ENCODE measurements around the gene MYG1. TPM values are rescaled to one million over a fixed set of nuclear protein-coding genes. Genes with fewer than 3 reads are reported as not detected.

MYG1 gene
- total and polyA plus RNA-seq, 2 donors (not counting 3 experiments of a cell fraction or from before 2014, with no cell fraction given) = 65.5 to 65.8 TPM

- Histone ChIP-seq H3K4me1 (ENCODE audit: control insufficient read depth, extremely low read depth, insufficient read depth, low read length) (peaks cover 20% of the 10 kb centered on the region), H4K20me1 (replicated peaks; ENCODE audit: control insufficient read depth, extremely low read depth, insufficient read depth, low read length) (no peaks in the 10 kb centered on the region), H3K9ac (replicated peaks; ENCODE audit: extremely low read depth, insufficient read depth, low read length) (peak overlapping the region; percentile 84), H3K27ac (ENCODE audit: insufficient read depth, low read depth, low read length) (peak overlapping the region; percentile 27), H3K4me2 (ENCODE audit: insufficient read depth, low read length) (peak overlapping the region; percentile 81), H3K9me3 (replicated peaks; ENCODE audit: control insufficient read depth, insufficient read depth, low read length) (no peaks in the 10 kb centered on the region), H3K79me2 (ENCODE audit: control insufficient read depth, insufficient read depth, low read length) (peaks cover 5% of the 10 kb centered on the region), H3K9me1 (replicated peaks; ENCODE audit: control insufficient read depth, extremely low read depth, insufficient read depth, low read length) (no peaks in the 10 kb centered on the region), H3K27me3 (ENCODE audit: control insufficient read depth in 2 of 2, insufficient read depth in 2 of 2, low read length in 2 of 2) (no peaks in the 10 kb centered on the region), H3K36me3 (ENCODE audit: control insufficient read depth in 2 of 2, extremely low read depth in 1 of 2, insufficient read depth in 2 of 2, low read length in 2 of 2) (peaks cover 0 to under 1% of the 10 kb centered on the region in 2 experiments), H2AFZ (ENCODE audit: low read depth, low read length) (peak overlapping the region; percentile 96), H3K4me3 (replicated peaks in 1 of 3; ENCODE audit: insufficient read depth in 1 of 3, low read depth in 1 of 3, low read length in 3 of 3) (peak overlapping the region; percentile 65 to 81 (median 68))
- intact Hi-C loops (cut with micrococcal nuclease) = loop anchor here (1.0 to 2.0 kb wide), 4 partner anchors 21 to 181 kb away; partner anchors contain the start of genes MYG1 and TARBP2
- DNase-seq (ENCODE audit: low read depth, low spot score) (no peak), FAIRE-seq (no peak)
- ChIA-PET CTCF (interaction anchor here (0.7 to 13.2 kb wide), 53 partner anchors 7 to 268 kb away, joined by 3 to 225 read pairs (median 5); partner anchors contain the start of genes CSAD, ESPL1, MYG1 and PFDN5), POLR2A (interaction anchor here (0.7 to 1.6 kb wide), 5 partner anchors 9 to 107 kb away, joined by 3 to 10 read pairs (median 5); partner anchors contain the start of gene PFDN5)
- TF ChIP-seq FOS (IDR thresholded peaks at IDR 0.05; ENCODE audit: borderline replicate concordance, insufficient read depth, low read length) (no peak), POLR2AphosphoS5 (IDR thresholded peaks at IDR 0.05; ENCODE audit: insufficient read depth, low read depth, low read length) (no peak), JUN (IDR thresholded peaks at IDR 0.05; ENCODE audit: borderline replicate concordance, insufficient read depth, insufficient read length, low read depth) (no peak), MYC (IDR thresholded peaks at IDR 0.05; ENCODE audit: low read depth, low read length) (no peak), EZH2 (IDR thresholded peaks at IDR 0.05; ENCODE audit: borderline replicate concordance, low read depth, low read length, severe bottlenecking) (no peak)
- dilution Hi-C loops (cut with MboI; ENCODE audit: extremely low pct_ligation_motif_present, low sequenced_read_pairs) = no loop called here
- BruUV-seq (replicated peaks) = TSS peak; percentile 49
These were observed 21.1 kb downstream of the MYG1 start for GRCh38 chr12:53320352-53321195.

All from endothelial cell of umbilical vein (primary cell).